GM13976 (cell line): ENCODE data around the gene EVX2.

Source experiments
- DNase-seq: peaks from one replicate; pipeline ENCODE4 v3.0.0; 2012; ENCODE audit warnings: low spot score
- CTCF ChIP-seq: IDR thresholded peaks from 2 replicates; pipeline ENCODE4 v1.5.1; 2012; ENCODE audit warnings: borderline replicate concordance, mild to moderate bottlenecking; ENCODE audit not compliant: insufficient read depth; ENCODE audit errors: extremely low read depth, missing control alignments, control extremely low read depth
- in situ Hi-C: fragments of 300-500 bp; cut with MboI; formaldehyde crosslinking; loops from one replicate; pipeline ENCODE4 v1.12.0; 2022; ENCODE audit warnings: low sequenced_read_pairs, mixed read lengths, inconsistent platforms; ENCODE audit not compliant: unreplicated experiment

EVX2 gene

GRCh38 chr2:176122683-176123410 is 39.1 kb upstream of the EVX2 start, which contains the start of gene HOXD9:
Gene HOXD9, plus strand, starts transcription at chr2:176122719. Its CDS starts 50 bp downstream, at chr2:176122769.
- in situ Hi-C loops: loop anchor here (10.0 kb wide), 1 partner anchor 1032 kb away; no protein-coding TSS in a partner anchor
- DNase-seq: no peak
- no peak for TF ChIP-seq CTCF

GRCh38 chr2:176122052-176122682 is 38.4 kb upstream of the EVX2 start:
- TF ChIP-seq CTCF: no peak
- in situ Hi-C loops: loop anchor here (10.0 kb wide), 1 partner anchor 1033 kb away; no protein-coding TSS in a partner anchor
- no peak for DNase-seq

GRCh38 chr2:176121190-176122051 is 37.7 kb upstream of the EVX2 start:
- TF ChIP-seq CTCF: no peak
- DNase-seq: no peak
- in situ Hi-C loops: loop anchor here (10.0 kb wide), 1 partner anchor 1033 kb away; no protein-coding TSS in a partner anchor

GRCh38 chr2:176120364-176121189 is 36.8 kb upstream of the EVX2 start:
- no peak for DNase-seq
- in situ Hi-C loops: loop anchor here (10.0 kb wide), 1 partner anchor 1034 kb away; no protein-coding TSS in a partner anchor
- TF ChIP-seq CTCF: no peak

GRCh38 chr2:176118601-176119339 is 35.0 kb upstream of the EVX2 start:
- DNase-seq: no peak
- TF ChIP-seq CTCF: peak; percentile 19
- in situ Hi-C loops: no loop called here
